RPMI7951 (cell line): ENCODE results near the gene ZBTB44. TPM values are rescaled to one million over a fixed set of nuclear protein-coding genes. Genes with fewer than 3 reads are reported as not detected.
"Not testable (repeated sequence)": the region's sequence is repeated elsewhere in the genome, so short reads cannot be mapped to it uniquely, and the experiment has no call there.

ENCODE experiments used
- DNase-seq: peaks from one replicate; pipeline ENCODE4 v3.0.0-alpha.2; 2012; ENCODE audit warnings: low read depth
- total RNA-seq: library from RNA; depleted of rRNA; stranded (reverse); fragments of >200 nt; shearing (Covaris generic); gene quantifications from 2 replicates; pipeline ENCODE4 v1.2.3, GENCODE V29; 2014

ZBTB44 gene
- total RNA-seq, 1 experiment from 2014 or later: 19.6 TPM

DNA sequence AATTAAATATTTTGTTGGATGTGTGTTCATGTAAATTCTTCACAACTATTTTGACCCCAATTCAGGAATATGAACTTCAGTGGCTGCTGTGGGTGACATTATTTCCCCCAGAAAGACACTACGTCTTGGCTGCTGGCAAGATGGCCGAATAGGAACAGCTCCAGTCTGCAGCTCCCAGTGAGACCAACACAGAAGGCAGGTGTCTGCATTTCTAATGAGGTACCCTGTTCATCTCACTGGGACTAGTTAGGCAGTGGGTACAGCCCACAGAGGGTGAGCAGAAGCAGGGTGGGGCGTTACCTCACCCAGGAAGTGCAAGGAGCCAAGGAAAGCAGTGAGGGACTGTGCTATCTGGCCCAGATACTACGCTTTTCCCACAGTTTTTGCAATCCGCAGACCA, 65.3 kb downstream of the ZBTB44 start:
- no peak for DNase-seq

DNA sequence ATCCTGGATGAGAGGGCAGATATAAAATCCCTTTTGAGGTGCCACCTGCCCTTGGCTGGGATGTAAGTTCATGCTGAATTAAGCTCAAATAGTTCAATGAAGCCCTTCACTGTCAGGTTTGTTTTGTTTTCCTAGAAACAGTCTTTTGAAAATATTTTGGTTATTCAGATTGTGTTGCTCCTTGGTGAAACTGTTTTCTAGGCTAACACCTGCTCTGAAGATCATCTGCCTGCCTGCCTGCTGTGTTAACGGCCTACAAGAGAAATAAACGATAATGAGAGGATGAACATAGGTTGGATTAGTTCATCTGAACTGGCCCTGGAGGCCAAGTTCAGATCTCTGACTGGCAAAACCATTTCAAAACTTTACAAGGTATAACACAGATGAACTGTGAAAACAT, 67.4 kb downstream of the ZBTB44 start:
- no peak for DNase-seq

DNA sequence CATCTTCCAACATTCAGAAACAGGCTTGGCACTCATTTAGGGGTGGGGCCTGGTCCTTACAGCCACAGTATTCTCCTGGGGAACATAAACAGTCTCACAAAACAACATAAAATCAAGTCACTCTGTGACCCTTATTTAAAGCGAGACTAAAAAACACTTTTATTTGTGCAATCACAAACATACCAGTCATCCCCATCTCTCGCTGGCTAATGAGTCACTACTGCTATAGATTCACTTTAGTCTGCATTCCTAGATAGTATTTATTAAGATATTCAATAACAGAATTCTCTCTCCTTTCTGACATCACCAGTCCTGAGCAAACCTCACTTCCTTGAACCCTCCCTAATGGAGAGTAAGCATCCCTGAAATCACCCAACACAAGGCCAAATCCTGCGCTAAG, 68.0 kb downstream of the ZBTB44 start:
- no peak for DNase-seq

DNA sequence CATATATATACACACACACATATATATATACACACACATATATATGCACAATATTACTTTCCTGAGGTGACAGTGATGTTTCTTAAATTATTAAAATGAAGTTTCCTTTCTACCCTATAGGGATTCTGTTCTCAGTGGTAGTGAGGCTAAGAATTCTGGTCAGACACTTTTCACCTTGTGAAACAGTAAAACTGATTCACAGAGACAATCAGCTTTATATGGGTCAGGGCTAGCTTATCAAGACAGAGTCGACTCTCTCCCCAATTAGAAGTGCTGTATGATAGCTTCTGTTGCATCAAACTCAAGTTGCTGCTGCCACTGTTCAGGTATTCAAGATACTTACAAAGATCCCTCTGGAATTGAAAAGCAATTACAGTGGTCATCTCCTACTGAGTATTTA, 68.4 kb downstream of the ZBTB44 start:
- DNase-seq: no peak

DNA sequence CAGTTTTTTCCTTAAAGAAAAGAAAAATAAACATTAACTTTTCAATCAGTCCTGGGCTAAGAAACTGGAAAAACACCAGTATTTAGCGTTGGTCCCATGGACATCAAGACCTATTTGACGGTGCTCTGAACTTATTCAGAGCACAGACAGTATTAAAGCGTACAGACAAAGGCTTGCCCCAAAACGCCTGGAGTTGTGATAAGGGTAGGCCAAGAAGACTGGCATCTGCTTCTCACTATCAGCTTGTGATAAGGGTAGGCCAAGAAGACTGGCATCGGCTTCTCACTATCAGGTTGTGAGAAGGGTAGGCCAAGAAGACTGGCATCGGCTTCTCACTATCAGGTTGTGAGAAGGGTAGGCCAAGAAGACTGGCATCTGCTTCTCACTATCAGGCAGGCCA, 69.3 kb downstream of the ZBTB44 start:
- not testable (repeated sequence) for DNase-seq

DNA sequence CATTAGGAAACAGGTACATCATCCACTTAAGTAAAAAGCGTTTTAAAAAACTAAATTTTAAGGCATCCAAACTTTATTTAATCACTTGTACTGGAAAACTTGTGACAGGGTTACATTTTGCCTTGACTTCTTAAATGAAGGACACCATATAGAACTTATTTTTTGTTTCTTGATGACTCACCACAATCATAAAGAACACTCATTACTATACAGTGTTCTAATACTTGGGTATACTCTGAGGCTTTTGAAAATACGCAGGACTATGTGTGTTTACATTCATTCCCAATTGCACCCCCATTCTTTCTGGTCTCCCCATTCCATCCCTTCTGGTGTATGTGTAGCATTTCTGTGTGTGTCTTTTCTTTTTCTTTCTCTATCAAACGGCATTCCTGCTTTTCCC, 69.9 kb downstream of the ZBTB44 start:
- DNase-seq: no peak

DNA sequence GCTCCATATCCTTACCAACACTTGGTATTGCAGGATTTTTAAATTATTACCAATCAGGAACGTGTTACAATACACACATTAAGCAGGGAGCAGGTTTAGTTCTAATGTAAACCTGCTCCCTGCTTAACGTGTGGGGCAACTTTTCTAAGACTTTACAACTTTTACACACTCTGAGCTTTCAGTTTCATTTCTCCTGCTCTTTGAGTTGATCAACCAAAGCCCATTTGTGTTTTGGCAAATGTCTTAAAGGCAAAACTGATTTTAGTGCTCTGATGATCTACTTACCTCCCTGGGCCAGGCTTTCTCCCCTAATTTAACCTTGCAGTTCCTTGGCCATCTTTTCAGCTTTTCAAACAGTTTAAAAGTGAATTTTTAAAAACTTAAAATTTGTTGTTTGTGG, 70.9 kb downstream of the ZBTB44 start:
- DNase-seq: peak; percentile 8

DNA sequence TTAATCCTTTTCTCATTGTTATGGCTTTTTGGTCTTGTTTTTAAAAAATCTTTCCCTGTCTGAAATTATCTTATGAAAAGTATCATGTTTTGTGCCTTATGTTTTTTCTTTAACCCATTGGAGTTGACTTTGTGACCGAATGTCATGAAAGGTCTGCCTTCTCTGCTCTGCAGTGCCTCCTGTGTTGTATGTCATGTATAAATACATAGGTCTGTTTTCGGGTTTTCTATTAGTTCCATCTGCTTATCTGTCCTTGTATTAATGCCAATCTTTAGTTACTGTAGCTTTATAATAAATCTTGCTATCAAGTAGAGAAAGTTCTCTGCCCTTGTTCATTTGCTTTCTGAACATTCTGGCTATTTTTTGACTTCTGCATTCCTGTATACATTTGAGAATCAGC, 73.0 kb downstream of the ZBTB44 start:
- DNase-seq: no peak

DNA sequence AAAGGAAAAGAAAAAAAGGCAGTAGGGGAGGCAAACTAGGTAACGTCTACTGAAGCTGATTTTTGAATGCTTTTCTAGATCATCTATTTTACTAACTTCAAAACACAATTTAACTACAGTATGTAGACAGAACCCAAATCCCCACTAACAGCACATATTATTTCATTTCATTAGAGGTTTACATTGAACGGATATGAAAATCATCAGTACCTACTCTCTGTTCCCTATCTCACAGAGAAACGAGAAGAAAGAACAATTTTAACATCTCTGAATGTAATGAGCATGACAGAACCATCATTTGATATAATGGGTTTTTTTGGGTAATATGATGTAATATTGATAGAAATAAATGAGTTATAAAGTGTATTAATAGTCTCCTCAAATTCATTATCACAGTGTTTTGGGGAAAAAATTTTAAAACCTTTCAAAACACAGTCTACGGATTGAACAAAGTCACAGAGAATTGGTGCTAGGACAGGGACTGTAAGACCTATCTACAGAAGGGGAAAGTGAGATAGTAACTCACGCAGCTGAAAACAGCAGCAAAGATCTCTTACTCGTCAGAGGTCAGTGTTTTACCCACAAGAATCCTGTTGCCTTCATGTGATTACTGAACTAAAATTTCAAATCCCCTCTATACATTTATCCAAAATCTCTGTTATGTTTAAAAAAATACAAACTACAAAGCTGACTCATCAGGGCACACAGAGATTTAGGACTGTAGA, 77.3 kb downstream of the ZBTB44 start:
- no peak for DNase-seq

DNA sequence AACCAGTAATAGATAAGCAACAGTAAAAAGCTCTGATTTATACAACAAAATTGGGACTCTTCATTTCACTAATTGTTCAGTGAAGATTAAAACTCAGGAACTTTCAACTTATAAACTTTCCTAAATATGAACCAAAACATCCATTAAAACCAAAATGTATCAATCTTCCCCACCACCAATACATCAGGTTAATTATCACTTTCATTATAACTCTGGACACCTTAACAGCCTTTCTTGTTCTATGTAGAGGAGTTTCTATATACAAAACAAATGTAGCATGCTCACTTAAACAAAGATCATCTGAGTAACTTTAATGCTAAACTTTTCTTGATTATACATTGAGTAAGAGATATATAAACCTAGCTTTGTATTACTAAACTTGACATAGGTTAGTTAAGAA, 80.4 kb downstream of the ZBTB44 start:
- no peak for DNase-seq

DNA sequence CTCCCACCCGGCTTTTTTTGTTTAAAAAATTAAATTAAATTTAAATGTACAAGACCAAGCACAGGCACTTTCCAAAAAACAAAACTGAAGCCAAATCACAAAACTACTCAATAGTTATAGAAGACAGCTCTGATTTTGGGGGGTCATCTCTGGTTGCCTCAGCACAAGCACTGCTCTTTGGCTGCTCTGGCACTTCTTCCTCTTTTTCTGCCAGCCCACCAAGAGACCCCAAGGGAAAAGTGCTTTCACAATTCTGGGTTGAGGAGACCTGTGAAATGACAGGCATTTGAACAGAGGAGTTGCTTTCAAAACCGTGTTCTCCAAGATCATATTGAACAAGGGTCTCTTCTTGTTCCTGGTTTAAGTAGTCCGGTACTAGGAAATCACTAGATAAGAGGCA, 80.8 kb downstream of the ZBTB44 start:
- DNase-seq: not testable (repeated sequence)

DNA sequence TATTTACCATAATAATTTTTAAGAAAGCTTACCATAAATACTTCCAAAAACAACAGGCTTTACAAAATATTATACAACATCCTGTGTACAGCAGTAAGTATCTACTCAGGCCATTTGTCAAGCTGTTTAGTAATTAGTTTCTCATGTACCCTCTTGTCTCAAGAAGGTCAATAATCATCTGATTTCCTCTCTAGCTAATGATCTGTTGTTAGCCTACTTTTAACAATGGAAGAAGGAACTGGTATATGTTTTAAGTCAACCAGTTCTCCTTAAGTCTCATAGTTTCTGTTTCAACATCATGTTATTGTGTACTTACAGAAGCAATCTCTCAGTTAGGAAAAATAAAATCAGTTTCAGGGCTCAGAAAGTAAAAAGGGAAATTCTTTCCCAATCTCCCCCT, 81.2 kb downstream of the ZBTB44 start:
- not testable (repeated sequence) for DNase-seq

DNA sequence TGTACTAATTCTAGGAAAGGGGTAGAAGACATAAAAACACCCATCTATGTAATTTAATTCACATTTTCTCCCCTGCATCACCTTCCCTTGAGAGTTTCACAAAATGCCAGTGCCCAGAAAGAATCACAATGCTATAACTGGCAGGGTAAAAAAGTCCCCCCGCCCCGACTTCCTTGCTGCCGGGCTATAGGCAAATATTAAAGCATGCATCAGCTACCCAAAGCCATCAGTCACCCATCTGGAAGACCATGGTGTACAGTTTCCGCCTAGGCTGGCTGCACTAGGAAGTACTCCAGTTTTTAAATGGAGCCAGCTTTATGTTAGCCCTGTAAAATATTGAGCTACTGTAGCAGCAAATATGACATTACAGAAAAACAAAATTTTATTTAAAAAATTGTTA, 87.3 kb downstream of the ZBTB44 start:
- DNase-seq: no peak

DNA sequence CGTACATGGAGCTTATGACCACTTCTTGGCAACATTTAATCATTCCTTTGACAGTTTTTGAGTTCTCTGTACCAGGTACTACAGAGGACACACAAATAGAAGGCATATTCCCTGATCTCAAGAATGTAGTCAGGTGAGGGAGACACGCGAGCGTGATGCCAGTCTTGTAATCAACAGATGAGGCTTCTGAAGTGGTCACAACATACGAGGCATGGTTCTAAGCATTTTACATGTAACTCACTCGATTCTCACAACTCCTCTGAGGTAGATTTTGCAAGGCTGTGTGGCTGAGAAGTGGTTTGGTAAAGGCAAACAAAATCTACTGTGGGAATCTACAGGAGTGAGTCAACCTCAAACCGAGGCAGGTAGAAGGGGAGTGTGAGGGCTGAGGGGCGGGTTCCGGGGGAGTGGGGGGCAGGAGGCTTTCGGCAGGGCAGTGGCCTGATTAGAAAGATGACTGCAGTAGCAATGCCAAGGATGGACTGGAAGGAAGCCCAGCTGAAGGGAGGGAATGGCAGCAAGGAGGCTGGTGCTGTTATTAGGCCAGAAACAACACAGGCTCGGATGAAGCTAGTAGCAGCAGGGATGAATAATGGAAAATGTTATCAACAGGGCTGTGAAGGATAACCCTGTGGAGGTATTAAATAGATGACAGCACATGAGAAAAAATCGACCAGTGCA, 91.3 kb downstream of the ZBTB44 start:
- DNase-seq: no peak

DNA sequence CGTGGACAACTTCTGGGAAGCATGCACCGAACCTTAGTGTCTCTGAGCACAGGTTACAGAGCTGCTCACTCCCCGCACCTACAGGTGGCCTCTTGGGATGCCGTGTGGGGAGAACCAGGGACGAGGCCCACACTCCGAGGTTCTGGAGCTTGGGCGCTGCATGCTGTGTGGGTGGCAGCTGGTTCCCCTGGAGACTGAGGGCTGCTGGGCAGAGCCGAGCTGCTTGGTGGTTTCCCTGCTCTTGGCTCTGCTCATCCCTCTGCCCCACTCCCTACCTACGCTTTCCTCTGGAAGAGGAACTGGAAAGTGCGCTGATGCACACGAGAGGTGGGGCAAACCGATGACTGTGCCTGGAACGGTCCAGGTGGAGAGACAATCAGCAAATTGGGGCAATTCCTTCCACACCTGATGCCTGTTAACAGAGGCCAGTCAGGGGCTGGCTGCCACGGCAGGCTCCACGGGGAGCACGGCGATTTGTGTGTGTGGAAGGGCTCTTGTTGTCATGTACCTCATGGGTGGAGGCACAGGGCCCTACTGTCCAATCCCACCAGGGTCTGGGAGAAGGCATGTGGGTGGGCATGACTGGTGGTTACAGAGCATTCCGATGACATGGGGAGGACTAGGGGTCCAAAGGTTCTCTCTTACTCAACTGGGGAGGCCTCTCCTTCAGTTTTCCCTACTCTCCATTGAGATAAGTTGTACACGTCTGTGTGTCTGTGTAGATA, 94.2 kb downstream of the ZBTB44 start:
- DNase-seq: no peak

DNA sequence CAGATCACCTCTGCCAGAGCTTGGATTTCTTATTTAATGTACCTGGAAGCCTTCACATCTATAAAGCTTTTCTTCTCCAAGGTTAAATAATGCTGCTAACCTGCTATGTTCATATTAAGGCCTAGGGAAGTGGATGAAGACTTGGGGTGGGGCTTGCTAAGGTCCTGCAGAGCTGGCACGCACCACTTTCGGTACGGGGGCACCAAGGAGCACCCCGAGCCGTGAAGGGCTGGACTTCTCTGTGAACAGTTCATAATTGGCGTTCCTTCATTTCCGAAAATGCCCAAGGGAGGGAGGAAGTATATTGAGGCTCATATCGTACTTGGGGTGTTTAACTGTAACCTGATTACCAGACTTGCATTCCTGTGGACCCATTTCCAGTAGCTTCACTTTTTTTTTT, 95.6 kb downstream of the ZBTB44 start:
- no peak for DNase-seq

DNA sequence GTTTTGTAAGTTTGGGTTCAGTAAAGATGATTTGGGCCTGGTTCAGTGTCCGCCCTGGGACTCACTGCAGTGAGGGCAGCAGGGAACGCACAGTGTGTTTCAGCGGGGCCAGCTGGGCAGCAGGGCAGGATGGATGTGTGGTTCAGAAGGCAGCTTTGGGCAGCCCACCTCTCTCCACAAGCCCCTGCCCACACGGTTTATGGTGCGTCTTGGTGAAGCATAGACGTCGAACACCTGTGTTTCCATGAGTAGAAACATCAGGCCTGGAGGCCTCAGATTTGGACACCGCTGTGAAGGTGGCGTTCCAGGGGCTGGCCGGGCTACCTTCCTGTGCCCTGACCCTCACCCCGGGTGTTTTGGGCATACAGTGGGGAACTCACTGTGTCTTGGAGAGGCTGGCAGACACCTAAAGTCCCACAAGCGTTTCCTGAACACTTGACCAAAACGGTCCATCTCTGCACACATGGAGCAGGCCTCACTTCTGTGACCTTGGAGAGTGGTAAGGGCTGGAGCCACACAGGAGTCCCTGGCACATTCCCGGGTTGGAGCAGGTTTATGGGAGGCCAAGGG, 96.1 kb downstream of the ZBTB44 start:
- no peak for DNase-seq

DNA sequence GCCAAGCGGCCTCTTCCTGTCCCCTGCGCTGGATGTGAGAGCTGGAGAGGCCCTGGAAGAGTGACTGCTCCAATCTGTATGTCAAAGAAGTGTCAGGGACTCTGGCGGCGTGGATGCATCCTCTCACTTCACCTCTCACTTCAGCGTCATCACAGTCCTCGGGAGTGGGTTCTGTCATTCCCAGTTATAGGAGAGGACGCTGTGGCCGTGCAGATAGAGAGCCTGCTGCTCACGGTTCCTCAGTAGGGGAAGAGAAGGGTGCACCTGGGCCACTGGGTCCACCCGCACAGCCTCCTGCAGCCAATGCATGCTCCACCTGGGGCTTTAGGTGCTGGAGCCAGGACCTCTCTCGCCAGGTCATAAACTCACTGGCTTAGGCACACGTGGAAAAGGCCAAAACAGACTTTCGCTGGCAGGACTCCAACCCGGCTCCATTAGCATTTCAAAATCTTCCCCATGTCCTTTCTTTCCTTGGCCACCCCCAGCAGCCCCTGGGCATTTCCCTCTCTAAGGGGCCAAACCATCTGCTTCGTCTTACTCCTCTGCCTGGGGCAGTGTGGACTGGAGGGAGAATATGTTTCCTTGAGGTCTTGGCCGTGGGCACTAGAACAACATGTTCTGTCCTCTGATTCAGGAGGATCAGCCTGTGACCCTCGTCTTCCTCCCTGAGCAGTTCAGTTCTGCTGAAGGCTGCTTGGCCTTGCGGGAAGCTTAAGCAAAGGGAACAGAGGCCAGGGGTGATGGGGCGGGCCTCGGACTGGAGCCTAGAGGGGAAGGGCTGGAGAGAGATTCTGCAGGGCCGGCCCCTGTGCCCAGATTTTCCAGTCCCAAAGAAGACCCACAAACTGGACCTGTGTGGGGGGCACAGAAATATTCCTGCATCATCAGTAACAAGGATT, 97.3 kb downstream of the ZBTB44 start:
- DNase-seq: no peak

DNA sequence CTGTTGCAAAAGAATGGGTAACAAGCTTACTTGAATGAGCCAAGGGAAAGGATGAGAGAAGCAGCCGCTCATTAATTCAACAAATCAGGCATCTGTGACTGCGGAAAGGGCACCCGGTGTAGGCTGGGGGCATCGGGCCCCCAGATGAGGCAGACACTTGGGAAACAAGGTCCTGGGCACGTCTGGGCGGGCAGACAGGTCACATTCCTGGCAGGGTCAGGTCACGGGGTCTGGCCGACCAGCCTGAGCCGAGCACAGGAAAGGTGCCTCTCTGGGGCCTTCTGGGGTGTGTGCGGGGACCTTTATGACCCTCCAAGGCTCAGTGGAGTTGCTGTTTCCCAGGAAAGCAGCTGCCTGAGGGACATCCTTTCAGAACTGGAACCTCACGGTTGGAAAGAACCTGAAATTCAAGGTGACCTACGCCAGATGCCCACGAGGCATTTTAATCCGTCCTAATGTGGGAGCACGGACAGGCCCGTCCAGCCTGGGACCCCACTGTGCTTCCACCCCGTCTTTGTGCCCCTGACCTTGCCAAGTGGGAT, 98.1 kb downstream of the ZBTB44 start:
- no peak for DNase-seq

DNA sequence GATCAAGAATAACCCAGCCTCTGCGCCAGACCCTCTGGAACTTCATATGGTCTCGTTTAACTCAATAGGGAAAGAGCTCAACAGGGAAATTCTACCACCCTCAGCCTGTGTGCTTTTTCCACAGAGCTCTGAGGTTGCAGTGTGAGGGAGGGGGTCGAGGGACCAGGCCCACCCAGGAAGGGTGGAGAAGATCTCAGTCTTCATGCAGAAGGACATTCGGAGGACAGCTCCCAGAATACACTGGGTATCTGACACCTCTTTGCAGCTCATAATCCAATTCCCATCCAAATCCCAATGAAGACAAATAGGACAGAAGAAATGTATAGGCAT, 98.5 kb downstream of the ZBTB44 start:
- no peak for DNase-seq

DNA sequence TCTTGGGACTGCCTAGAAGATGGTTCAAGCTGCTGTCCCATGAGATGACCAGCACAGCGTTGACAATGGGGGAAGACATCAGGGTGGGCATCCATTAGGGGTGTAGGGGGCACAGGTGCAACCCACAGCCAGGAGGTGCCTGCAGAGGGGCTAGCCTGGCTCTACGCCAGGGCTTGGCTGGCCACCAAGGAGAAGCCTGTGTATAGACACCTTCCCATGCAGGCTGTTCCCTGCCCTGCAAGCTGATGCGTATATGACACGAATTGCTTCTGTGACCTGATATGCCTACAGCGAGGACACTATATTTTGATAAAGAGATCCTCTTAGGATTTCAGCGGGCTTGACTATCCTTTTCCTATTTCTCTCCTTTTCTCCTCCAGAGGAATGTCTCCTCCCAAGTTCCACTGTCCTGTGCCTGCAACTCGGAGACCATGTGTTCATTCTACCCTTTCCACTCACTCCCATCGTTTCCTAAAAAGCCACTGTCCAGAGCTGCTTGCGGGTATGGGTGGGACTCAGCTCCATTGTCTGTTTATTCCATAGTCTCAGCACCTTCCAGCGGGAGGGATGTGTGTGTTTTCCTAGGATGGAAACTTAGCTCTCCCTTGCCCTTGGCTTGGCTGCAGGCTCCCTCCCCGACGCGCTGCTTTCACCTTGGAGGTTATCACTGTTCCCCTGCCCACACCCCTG, 99.0 kb downstream of the ZBTB44 start:
- DNase-seq: no peak
